Embryonic facial prominence (tissue), 1 donor: ENCODE measurements around the gene NELL1.

ENCODE experiments used
- DNase-seq: peaks from one replicate; pipeline ENCODE4 v3.0.0-alpha.2; 2016; ENCODE audit errors: extremely low spot score

Gene NELL1

GRCh38 chr11:20964985-20965384 is 295.6 kb downstream of the NELL1 start:
- no peak for DNase-seq

GRCh38 chr11:20966489-20966888 is 297.1 kb downstream of the NELL1 start:
- no peak for DNase-seq

GRCh38 chr11:20973940-20974559 is 304.7 kb downstream of the NELL1 start:
- no peak for DNase-seq

- no peak for DNase-seq
Observed at GRCh38 chr11:20980736-20981135, 311.4 kb downstream of the NELL1 start.

GRCh38 chr11:20990447-20990846 is 321.1 kb downstream of the NELL1 start:
- DNase-seq = no peak

GRCh38 chr11:20991471-20991870 is 322.1 kb downstream of the NELL1 start:
- DNase-seq = no peak

GRCh38 chr11:21007297-21007696 is 337.9 kb downstream of the NELL1 start:
- no peak for DNase-seq

- no peak for DNase-seq
Observed at GRCh38 chr11:21018248-21018647, 348.9 kb downstream of the NELL1 start.

- DNase-seq = no peak
Observed at GRCh38 chr11:21026685-21027084, 357.3 kb downstream of the NELL1 start.

GRCh38 chr11:21037850-21038249 is 368.5 kb downstream of the NELL1 start:
- DNase-seq = no peak

- DNase-seq = no peak
Observed at GRCh38 chr11:21038801-21039200, 369.4 kb downstream of the NELL1 start.

- no peak for DNase-seq
Observed at GRCh38 chr11:21040630-21041029, 371.2 kb downstream of the NELL1 start.

GRCh38 chr11:21048626-21049025 is 379.2 kb downstream of the NELL1 start:
- no peak for DNase-seq

GRCh38 chr11:21053466-21053865 is 384.1 kb downstream of the NELL1 start:
- no peak for DNase-seq

GRCh38 chr11:21056644-21057043 is 387.3 kb downstream of the NELL1 start:
- no peak for DNase-seq

GRCh38 chr11:21059879-21060278 is 390.5 kb downstream of the NELL1 start:
- no peak for DNase-seq

- no peak for DNase-seq
Observed at GRCh38 chr11:21066030-21066429, 396.6 kb downstream of the NELL1 start.

- DNase-seq = no peak
Observed at GRCh38 chr11:21068886-21069285, 399.5 kb downstream of the NELL1 start.

GRCh38 chr11:21069909-21070308 is 400.5 kb downstream of the NELL1 start:
- DNase-seq = no peak

GRCh38 chr11:21072558-21072957 is 403.2 kb downstream of the NELL1 start:
- DNase-seq = no peak

GRCh38 chr11:21082853-21083252 is 413.5 kb downstream of the NELL1 start:
- DNase-seq = no peak

GRCh38 chr11:21088930-21089329 is 419.5 kb downstream of the NELL1 start:
- DNase-seq = no peak

- DNase-seq = no peak
Observed at GRCh38 chr11:21104641-21105040, 435.3 kb downstream of the NELL1 start.

GRCh38 chr11:21105196-21105917 is 436.0 kb downstream of the NELL1 start:
- no peak for DNase-seq
